Measurements from ENCODE around the gene PCDH7. TPM values are rescaled to one million over a fixed set of nuclear protein-coding genes. Genes with fewer than 3 reads are reported as not detected.

The PCDH7 gene
- polyA plus RNA-seq, 1 of the 3 experiments (the other 2 are of a cell fraction): 0.48 TPM

DNA sequence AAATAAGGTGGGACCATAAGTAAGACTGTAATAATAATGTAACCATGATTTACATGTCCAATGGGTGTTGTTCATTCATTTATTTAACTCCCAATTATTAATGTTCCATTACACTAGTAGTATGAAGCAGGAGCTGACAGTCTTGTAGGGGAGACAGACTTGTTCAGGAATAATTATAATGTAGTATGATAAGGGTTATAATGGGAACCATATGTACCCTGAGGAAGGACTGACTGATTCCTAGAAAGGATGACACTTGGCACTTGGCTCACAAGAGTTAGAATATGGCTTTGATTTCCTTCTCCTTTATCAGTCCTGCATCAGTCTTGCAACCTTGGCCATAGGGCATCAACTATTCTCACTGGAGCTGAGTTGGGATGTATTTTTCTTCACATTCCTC is 24.2 kb downstream of the PCDH7 start:
- TF ChIP-seq SMC3 (IDR thresholded peaks at IDR 0.05; ENCODE audit: low read depth, low read length): no peak
- no peak for TF ChIP-seq RCOR1 (IDR thresholded peaks at IDR 0.05; ENCODE audit: low read length)
- no peak for TF ChIP-seq GABPA (IDR thresholded peaks at IDR 0.05; ENCODE audit: low read depth)
- TF ChIP-seq FOSL2 (IDR thresholded peaks at IDR 0.05; ENCODE audit: borderline replicate concordance, low read depth): no peak
- TF ChIP-seq EZH2phosphoT487 (IDR thresholded peaks at IDR 0.05; ENCODE audit: borderline replicate concordance, low read depth): no peak
- TF ChIP-seq YY1 (IDR thresholded peaks at IDR 0.05; ENCODE audit: low read depth): no peak
- TF ChIP-seq TCF12 (IDR thresholded peaks at IDR 0.05): no peak
- TF ChIP-seq, protein P1, sequence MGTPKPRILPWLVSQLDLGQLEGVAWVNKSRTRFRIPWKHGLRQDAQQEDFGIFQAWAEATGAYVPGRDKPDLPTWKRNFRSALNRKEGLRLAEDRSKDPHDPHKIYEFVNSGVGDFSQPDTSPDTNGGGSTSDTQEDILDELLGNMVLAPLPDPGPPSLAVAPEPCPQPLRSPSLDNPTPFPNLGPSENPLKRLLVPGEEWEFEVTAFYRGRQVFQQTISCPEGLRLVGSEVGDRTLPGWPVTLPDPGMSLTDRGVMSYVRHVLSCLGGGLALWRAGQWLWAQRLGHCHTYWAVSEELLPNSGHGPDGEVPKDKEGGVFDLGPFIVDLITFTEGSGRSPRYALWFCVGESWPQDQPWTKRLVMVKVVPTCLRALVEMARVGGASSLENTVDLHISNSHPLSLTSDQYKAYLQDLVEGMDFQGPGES (IDR thresholded peaks at IDR 0.05; ENCODE audit: low read depth, low read length): no peak
- TF ChIP-seq RFX5 (IDR thresholded peaks at IDR 0.05; ENCODE audit: low read length): no peak
- TF ChIP-seq, protein P2, sequence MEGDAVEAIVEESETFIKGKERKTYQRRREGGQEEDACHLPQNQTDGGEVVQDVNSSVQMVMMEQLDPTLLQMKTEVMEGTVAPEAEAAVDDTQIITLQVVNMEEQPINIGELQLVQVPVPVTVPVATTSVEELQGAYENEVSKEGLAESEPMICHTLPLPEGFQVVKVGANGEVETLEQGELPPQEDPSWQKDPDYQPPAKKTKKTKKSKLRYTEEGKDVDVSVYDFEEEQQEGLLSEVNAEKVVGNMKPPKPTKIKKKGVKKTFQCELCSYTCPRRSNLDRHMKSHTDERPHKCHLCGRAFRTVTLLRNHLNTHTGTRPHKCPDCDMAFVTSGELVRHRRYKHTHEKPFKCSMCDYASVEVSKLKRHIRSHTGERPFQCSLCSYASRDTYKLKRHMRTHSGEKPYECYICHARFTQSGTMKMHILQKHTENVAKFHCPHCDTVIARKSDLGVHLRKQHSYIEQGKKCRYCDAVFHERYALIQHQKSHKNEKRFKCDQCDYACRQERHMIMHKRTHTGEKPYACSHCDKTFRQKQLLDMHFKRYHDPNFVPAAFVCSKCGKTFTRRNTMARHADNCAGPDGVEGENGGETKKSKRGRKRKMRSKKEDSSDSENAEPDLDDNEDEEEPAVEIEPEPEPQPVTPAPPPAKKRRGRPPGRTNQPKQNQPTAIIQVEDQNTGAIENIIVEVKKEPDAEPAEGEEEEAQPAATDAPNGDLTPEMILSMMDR (IDR thresholded peaks at IDR 0.05): no peak
- no peak for TF ChIP-seq NRF1 (IDR thresholded peaks at IDR 0.05; ENCODE audit: low read depth, low read length)
- TF ChIP-seq, protein P3, sequence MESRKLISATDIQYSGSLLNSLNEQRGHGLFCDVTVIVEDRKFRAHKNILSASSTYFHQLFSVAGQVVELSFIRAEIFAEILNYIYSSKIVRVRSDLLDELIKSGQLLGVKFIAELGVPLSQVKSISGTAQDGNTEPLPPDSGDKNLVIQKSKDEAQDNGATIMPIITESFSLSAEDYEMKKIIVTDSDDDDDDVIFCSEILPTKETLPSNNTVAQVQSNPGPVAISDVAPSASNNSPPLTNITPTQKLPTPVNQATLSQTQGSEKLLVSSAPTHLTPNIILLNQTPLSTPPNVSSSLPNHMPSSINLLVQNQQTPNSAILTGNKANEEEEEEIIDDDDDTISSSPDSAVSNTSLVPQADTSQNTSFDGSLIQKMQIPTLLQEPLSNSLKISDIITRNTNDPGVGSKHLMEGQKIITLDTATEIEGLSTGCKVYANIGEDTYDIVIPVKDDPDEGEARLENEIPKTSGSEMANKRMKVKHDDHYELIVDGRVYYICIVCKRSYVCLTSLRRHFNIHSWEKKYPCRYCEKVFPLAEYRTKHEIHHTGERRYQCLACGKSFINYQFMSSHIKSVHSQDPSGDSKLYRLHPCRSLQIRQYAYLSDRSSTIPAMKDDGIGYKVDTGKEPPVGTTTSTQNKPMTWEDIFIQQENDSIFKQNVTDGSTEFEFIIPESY (IDR thresholded peaks at IDR 0.05; ENCODE audit: borderline replicate concordance, low read depth): no peak
- no peak for TF ChIP-seq JUND (IDR thresholded peaks at IDR 0.05)
- TF ChIP-seq USF2 (IDR thresholded peaks at IDR 0.05; ENCODE audit: borderline replicate concordance, low read depth, low read length): no peak
- TF ChIP-seq EP300 (IDR thresholded peaks at IDR 0.05; ENCODE audit: borderline replicate concordance in 1 of 2, low read depth in 1 of 2, low read length in 1 of 2): no peak
- TF ChIP-seq TAF1 (IDR thresholded peaks at IDR 0.05; ENCODE audit: borderline replicate concordance, low read depth, low read length): no peak
- no peak for TF ChIP-seq NFIC (IDR thresholded peaks at IDR 0.05; ENCODE audit: borderline replicate concordance)
- no peak for TF ChIP-seq ELF1 (IDR thresholded peaks at IDR 0.05)
- no peak for TF ChIP-seq FOXM1 (IDR thresholded peaks at IDR 0.05; ENCODE audit: low read depth)
- TF ChIP-seq POLR2AphosphoS5 (IDR thresholded peaks at IDR 0.05; ENCODE audit: low read depth, low read length): no peak
- no peak overlapping the region for H3K4me3 ChIP-seq (ENCODE audit: low read depth in 2 of 2, low read length in 1 of 2)
- H3K79me2 ChIP-seq (ENCODE audit: insufficient read depth): no peaks in the 10 kb centered on the region
- DNase-seq: peak; percentile 12
- ChIA-PET CTCF (interaction anchor here (0.7 to 1.5 kb wide), 2 partner anchors 21 to 36 kb away, joined by 4 to 5 read pairs; no protein-coding TSS in a partner anchor), POLR2A (no interaction called here)
- H3K9ac ChIP-seq: no peak overlapping the region
- H3K36me3 ChIP-seq (replicated peaks in 1 of 2; ENCODE audit: control insufficient read depth in 1 of 2, insufficient read depth in 2 of 2, low read length in 1 of 2): no peaks in the 10 kb centered on the region
- no peak overlapping the region for H2AFZ ChIP-seq (ENCODE audit: low read depth)
- no peaks in the 10 kb centered on the region for H3K27me3 ChIP-seq (ENCODE audit: insufficient read depth)
- H3K4me2 ChIP-seq: no peak overlapping the region
- H4K20me1 ChIP-seq (ENCODE audit: insufficient read depth): no peaks in the 10 kb centered on the region
- no peak overlapping the region for H3K27ac ChIP-seq (ENCODE audit: low read depth in 2 of 2, low read length in 1 of 2)
- H3K9me2 ChIP-seq: no peaks in the 10 kb centered on the region
- H3F3A ChIP-seq (replicated peaks; ENCODE audit: insufficient read depth): no peaks in the 10 kb centered on the region
- H3K4me1 ChIP-seq (ENCODE audit: control insufficient read depth in 1 of 2, insufficient read depth in 2 of 2, low read depth in 1 of 2, low read length in 1 of 2): peaks cover 0 to 3% of the 10 kb centered on the region in 2 experiments; a peak in 2 of 4 replicates
- H3K9me3 ChIP-seq: no peaks in the 10 kb centered on the region

All from SK-N-SH (cell line).